Endothelial cell of umbilical vein (primary cell): ENCODE measurements around the gene CCDC3. TPM values are rescaled to one million over a fixed set of nuclear protein-coding genes. Genes with fewer than 3 reads are reported as not detected.

Experiments
- BruUV-seq: library from RNA; stranded (reverse); fragments of 400-500 nt; replicated peaks from 2 replicates; lab custom pipeline; 2021; lab: Mats Ljungman, UMichigan
- CTCF ChIA-PET: fragments of 300-600, 350-600 bp; sonication (Branson Sonifier 250); formaldehyde crosslinking; loops from one replicate; lab custom pipeline; 2021; ENCODE audit warnings: antibody characterized with exemption, inconsistent platforms; lab: Charles Lee
- POLR2A ChIA-PET: fragments of 300-600, 350-600 bp; sonication (Branson Sonifier 250); formaldehyde crosslinking; loops from one replicate; lab custom pipeline; 2021; ENCODE audit warnings: antibody characterized with exemption, inconsistent platforms; lab: Charles Lee
- DNase-seq: peaks from one replicate; pipeline ENCODE4 v3.0.0-alpha.2; 2011; ENCODE audit warnings: low read depth, low spot score
- FAIRE-seq: peaks from 2 replicates; lab custom pipeline; 2011; peaks lifted over from hg19 to GRCh38; lab: Jason Lieb, UNC
- H2AFZ ChIP-seq: 2 replicates; pipeline ENCODE4 v1.6.0; 2012; ENCODE audit warnings: low read depth, low read length, control low read depth, inconsistent platforms
- H3K27ac ChIP-seq: 2 replicates; pipeline ENCODE4 v1.5.1; 2011; ENCODE audit warnings: low read depth, mild to moderate bottlenecking, control low read depth, low read length, moderate library complexity; ENCODE audit not compliant: insufficient read depth
- H3K27me3 ChIP-seq, 2 experiments: 2 replicates each; pipeline versions ENCODE4 v1.6.0 to v1.6.1; 2011; ENCODE audit warnings: low read length in 2 of 2, mixed read lengths in 1 of 2; ENCODE audit not compliant: control insufficient read depth in 2 of 2, insufficient read depth in 2 of 2
- H3K36me3 ChIP-seq, 2 experiments: 2 replicates in 1 of 2; 3 replicates in 1 of 2; pipeline ENCODE4 v1.5.1; 2011; ENCODE audit warnings: low read length in 2 of 2, mild to moderate bottlenecking in 1 of 2, moderate library complexity in 1 of 2; ENCODE audit not compliant: control insufficient read depth in 2 of 2, insufficient read depth in 2 of 2; ENCODE audit errors: extremely low read depth in 1 of 2
- H3K4me1 ChIP-seq: 3 replicates; pipeline ENCODE4 v1.5.1; 2011; ENCODE audit warnings: mild to moderate bottlenecking, low read length; ENCODE audit not compliant: control insufficient read depth, insufficient read depth; ENCODE audit errors: extremely low read depth
- H3K4me2 ChIP-seq: 2 replicates; pipeline ENCODE4 v1.6.1; 2011; ENCODE audit warnings: low read length, control low read depth, mixed read lengths; ENCODE audit not compliant: insufficient read depth
- H3K4me3 ChIP-seq, 3 experiments: fragments of 200-600 bp in 1 of 3; sonication (generic), shearing (Covaris generic) in 1 of 3; replicated peaks in 1 of 3; 2 replicates each; pipeline ENCODE4 v1.5.1; 2011 to 2016; ENCODE audit warnings: control low read depth in 3 of 3, low read length in 3 of 3, mild to moderate bottlenecking in 2 of 3, inconsistent platforms in 1 of 3, low read depth in 1 of 3, moderate library complexity in 1 of 3; ENCODE audit not compliant: insufficient read depth in 1 of 3
- H3K79me2 ChIP-seq: 2 replicates; pipeline ENCODE4 v1.6.0; 2012; ENCODE audit warnings: low read length, inconsistent platforms; ENCODE audit not compliant: control insufficient read depth, insufficient read depth
- H3K9ac ChIP-seq: replicated peaks from 2 replicates; pipeline ENCODE3; 2011; ENCODE audit warnings: low read length, control low read depth; ENCODE audit not compliant: insufficient read depth; ENCODE audit errors: extremely low read depth
- H3K9me1 ChIP-seq: replicated peaks from 3 replicates; pipeline ENCODE4 v1.6.0; 2011; ENCODE audit warnings: mild to moderate bottlenecking, low read length; ENCODE audit not compliant: control insufficient read depth, insufficient read depth; ENCODE audit errors: extremely low read depth
- H3K9me3 ChIP-seq: replicated peaks from 2 replicates; pipeline ENCODE4 v1.5.1; 2012; ENCODE audit warnings: low read length, inconsistent platforms; ENCODE audit not compliant: control insufficient read depth, insufficient read depth
- H4K20me1 ChIP-seq: replicated peaks from 2 replicates; pipeline ENCODE3; 2011; ENCODE audit warnings: mild to moderate bottlenecking, low read length; ENCODE audit not compliant: control insufficient read depth, insufficient read depth; ENCODE audit errors: extremely low read depth
- EZH2 ChIP-seq: IDR thresholded peaks from 2 replicates; pipeline ENCODE4 v1.6.1; 2012; ENCODE audit warnings: borderline replicate concordance, low read depth, mild to moderate bottlenecking, moderate library complexity, low read length, inconsistent platforms; ENCODE audit not compliant: severe bottlenecking
- FOS ChIP-seq: IDR thresholded peaks from 2 replicates; pipeline ENCODE4 v1.6.1; 2011; ENCODE audit warnings: mild to moderate bottlenecking, low read length, moderate library complexity, borderline replicate concordance; ENCODE audit not compliant: insufficient read depth
- GATA2 ChIP-seq: IDR thresholded peaks from 2 replicates; pipeline ENCODE4 v1.7.0; 2011; ENCODE audit warnings: low read depth, mild to moderate bottlenecking, moderate library complexity, mixed read lengths, low read length; ENCODE audit not compliant: insufficient read length, insufficient read depth
- JUN ChIP-seq: IDR thresholded peaks from 2 replicates; pipeline ENCODE4 v1.6.1; 2011; ENCODE audit warnings: borderline replicate concordance, low read depth; ENCODE audit not compliant: insufficient read length, insufficient read depth
- MYC ChIP-seq: IDR thresholded peaks from one replicate; pipeline ENCODE4 v1.6.1; 2011; ENCODE audit warnings: mild to moderate bottlenecking, low read depth, low read length
- POLR2A ChIP-seq: IDR thresholded peaks from 2 replicates; pipeline ENCODE4 v1.6.1; 2012; ENCODE audit warnings: low read depth, mild to moderate bottlenecking, control low read depth, low read length
- POLR2AphosphoS5 ChIP-seq: IDR thresholded peaks from 2 replicates; pipeline ENCODE4 v1.6.1; 2012; ENCODE audit warnings: low read depth, mild to moderate bottlenecking, control low read depth, low read length, moderate library complexity; ENCODE audit not compliant: insufficient read depth
- dilution Hi-C: fragments of 300-500 bp; cut with MboI; formaldehyde crosslinking; loops from one replicate; pipeline ENCODE4 v1.15.0; 2019; ENCODE audit warnings: low sequenced_read_pairs; ENCODE audit not compliant: extremely low pct_ligation_motif_present
- intact Hi-C: fragments of 100-400 bp; cut with micrococcal nuclease; formaldehyde crosslinking; loops from one replicate; pipeline ENCODE4 v1.10.0; 2022
- polyA plus RNA-seq, 4 experiments: library from polyadenylated mRNA; depleted of rRNA in 3 of 4; stranded (reverse) in 3 of 4; unstranded in 1 of 4; fragments of >200 nt; gene quantifications; 2 replicates each; pipeline versions ENCODE4 v1.2.1 to v1.2.3, GENCODE V29; 2011 to 2012; ENCODE audit warnings: missing spikeins in 1 of 4
- total RNA-seq: library from RNA; stranded (reverse); gene quantifications from 2 replicates; pipeline ENCODE4 v1.2.3, GENCODE V29; 2021
- TF ChIP-seq, protein P1 (sequence below): IDR thresholded peaks from 2 replicates; pipeline ENCODE4 v1.6.1; 2011; ENCODE audit not compliant: insufficient read depth, insufficient read length
- TF ChIP-seq, protein P2 (sequence below), 2 donors: IDR thresholded peaks; 1 replicate in 1 of 2; 2 replicates in 1 of 2; pipeline ENCODE4 v1.5.1; 2011; ENCODE audit warnings: low read length in 2 of 2, mild to moderate bottlenecking in 2 of 2, moderate library complexity in 2 of 2, control low read depth in 1 of 2, inconsistent platforms in 1 of 2, low read depth in 1 of 2; ENCODE audit not compliant: insufficient read depth in 1 of 2; ENCODE audit errors: extremely low read depth in 1 of 2

The CCDC3 gene
- total and polyA plus RNA-seq, 2 donors (not counting 3 experiments of a cell fraction or from before 2014, with no cell fraction given) = 0.90 to 1.4 TPM

DNA sequence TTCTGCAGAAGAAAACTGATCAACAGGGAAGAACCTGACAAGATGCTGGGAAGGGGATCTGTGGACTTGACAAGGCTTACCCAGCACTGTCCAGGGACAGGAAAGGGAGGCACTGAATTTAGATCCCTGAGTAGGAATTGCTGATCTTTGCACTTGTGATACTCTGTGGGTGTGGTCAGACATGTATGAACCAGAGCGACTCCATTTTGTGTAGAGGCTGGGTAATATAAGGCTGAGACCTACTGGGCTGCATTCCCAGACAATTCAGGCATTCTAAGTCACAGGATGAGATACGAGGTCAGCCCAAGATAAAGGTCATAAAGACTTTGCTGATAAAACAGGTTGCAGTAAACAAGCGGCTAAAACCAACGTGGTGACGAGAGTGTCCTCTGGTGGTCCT lies 60.7 kb downstream of the CCDC3 start:
- Histone ChIP-seq H3K9me3 (no peaks in the 10 kb centered on the region), H3K79me2 (no peaks in the 10 kb centered on the region), H3K27me3 (no peaks in the 10 kb centered on the region), H3K4me2 (no peak overlapping the region), H3K9me1 (no peaks in the 10 kb centered on the region), H3K4me1 (no peaks in the 10 kb centered on the region), H3K9ac (no peak overlapping the region), H4K20me1 (no peaks in the 10 kb centered on the region), H2AFZ (no peak overlapping the region), H3K36me3 (no peaks in the 10 kb centered on the region), H3K27ac (no peak overlapping the region), H3K4me3 (no peak overlapping the region)
- no peak for DNase-seq
- TF ChIP-seq, protein P1, sequence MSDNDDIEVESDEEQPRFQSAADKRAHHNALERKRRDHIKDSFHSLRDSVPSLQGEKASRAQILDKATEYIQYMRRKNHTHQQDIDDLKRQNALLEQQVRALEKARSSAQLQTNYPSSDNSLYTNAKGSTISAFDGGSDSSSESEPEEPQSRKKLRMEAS = no peak
- TF ChIP-seq GATA2 (no peak), MYC (no peak), EZH2 (no peak), FOS (no peak), POLR2A (no peak), JUN (no peak), POLR2AphosphoS5 (no peak)
- TF ChIP-seq, protein P2, sequence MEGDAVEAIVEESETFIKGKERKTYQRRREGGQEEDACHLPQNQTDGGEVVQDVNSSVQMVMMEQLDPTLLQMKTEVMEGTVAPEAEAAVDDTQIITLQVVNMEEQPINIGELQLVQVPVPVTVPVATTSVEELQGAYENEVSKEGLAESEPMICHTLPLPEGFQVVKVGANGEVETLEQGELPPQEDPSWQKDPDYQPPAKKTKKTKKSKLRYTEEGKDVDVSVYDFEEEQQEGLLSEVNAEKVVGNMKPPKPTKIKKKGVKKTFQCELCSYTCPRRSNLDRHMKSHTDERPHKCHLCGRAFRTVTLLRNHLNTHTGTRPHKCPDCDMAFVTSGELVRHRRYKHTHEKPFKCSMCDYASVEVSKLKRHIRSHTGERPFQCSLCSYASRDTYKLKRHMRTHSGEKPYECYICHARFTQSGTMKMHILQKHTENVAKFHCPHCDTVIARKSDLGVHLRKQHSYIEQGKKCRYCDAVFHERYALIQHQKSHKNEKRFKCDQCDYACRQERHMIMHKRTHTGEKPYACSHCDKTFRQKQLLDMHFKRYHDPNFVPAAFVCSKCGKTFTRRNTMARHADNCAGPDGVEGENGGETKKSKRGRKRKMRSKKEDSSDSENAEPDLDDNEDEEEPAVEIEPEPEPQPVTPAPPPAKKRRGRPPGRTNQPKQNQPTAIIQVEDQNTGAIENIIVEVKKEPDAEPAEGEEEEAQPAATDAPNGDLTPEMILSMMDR (IDR thresholded peaks at IDR 0.05; ENCODE audit: extremely low read depth in 1 of 2, insufficient read depth in 1 of 2, low read depth in 1 of 2, low read length in 2 of 2) = no peak
- FAIRE-seq = no peak
- ChIA-PET CTCF (no interaction called here), POLR2A (no interaction called here)
- dilution Hi-C loops = no loop called here
- BruUV-seq = no TSS peak
- intact Hi-C loops = no loop called here
